Naive B cell (primary cell): ENCODE results near the gene DIPK1C. TPM values are rescaled to one million over a fixed set of nuclear protein-coding genes. Genes with fewer than 3 reads are reported as not detected.
A peak's percentile ranks its signal among the peaks of the same experiment; 100 is the strongest.

Experiments used
- ATAC-seq, 2 donors: fragments of 150-1000 bp; cut with Tn5 transposase; 2 replicates each; pipeline ENCODE4 v1.10.0; 2021; ENCODE audit warnings: low read depth in 2 of 2, mild to moderate bottlenecking in 2 of 2, moderate library complexity in 2 of 2
- DNase-seq: peaks from one replicate; pipeline ENCODE4 v3.0.0; 2022
- H3K27ac Mint-ChIP-seq, 6 donors: one replicate each; pipeline ENCODE4 v1.8.0; 2020 to 2022; ENCODE audit warnings: mild to moderate bottlenecking in 6 of 6, mixed read lengths in 6 of 6, moderate library complexity in 5 of 6, inconsistent platforms in 2 of 6
- H3K27me3 Mint-ChIP-seq, 3 donors: one replicate each; pipeline ENCODE4 v1.8.0; 2021 to 2022; ENCODE audit warnings: mixed read lengths in 3 of 3, mild to moderate bottlenecking in 1 of 3
- H3K36me3 Mint-ChIP-seq, 2 donors: one replicate each; pipeline ENCODE4 v1.8.0; 2020 to 2022; ENCODE audit warnings: mixed read lengths in 2 of 2, inconsistent platforms in 1 of 2, mild to moderate bottlenecking in 1 of 2
- H3K4me1 Mint-ChIP-seq, 3 donors: one replicate each; pipeline ENCODE4 v1.8.0; 2020 to 2022; ENCODE audit warnings: mixed read lengths in 3 of 3, inconsistent platforms in 1 of 3, mild to moderate bottlenecking in 1 of 3, moderate library complexity in 1 of 3
- H3K4me3 Mint-ChIP-seq, 8 donors: one replicate each; pipeline ENCODE4 v1.8.0; 2020 to 2022; ENCODE audit warnings: mild to moderate bottlenecking in 8 of 8, mixed read lengths in 8 of 8, moderate library complexity in 8 of 8, inconsistent platforms in 2 of 8
- H3K9me3 Mint-ChIP-seq, 7 donors: one replicate each; pipeline ENCODE4 v1.8.0; 2020 to 2022; ENCODE audit warnings: mixed read lengths in 7 of 7, mild to moderate bottlenecking in 5 of 7, inconsistent platforms in 2 of 7, moderate library complexity in 1 of 7
- polyA plus RNA-seq, 6 donors: library from polyadenylated mRNA; unstranded; fragments of 300-500 nt; fragmentation: Illumina TruSeq; gene quantifications; one replicate each; pipeline ENCODE4 v1.2.3, GENCODE V29; 2021; ENCODE audit warnings: low read depth in 6 of 6

The DIPK1C gene
- polyA plus RNA-seq, 6 donors from 2014 or later: not detected

- H3K36me3 Mint-ChIP-seq: no peaks in the 10 kb centered on the region
- DNase-seq: no peak
- H3K27me3 Mint-ChIP-seq: no peaks in the 10 kb centered on the region
- no peak for ATAC-seq
- H3K4me1 Mint-ChIP-seq: no peaks in the 10 kb centered on the region
- H3K4me3 Mint-ChIP-seq: no peak overlapping the region
- no peaks in the 10 kb centered on the region for H3K9me3 Mint-ChIP-seq
- H3K27ac Mint-ChIP-seq: no peak overlapping the region
These were observed 20.8 kb downstream of the DIPK1C start for GRCh38 chr18:74436158-74436769.

GRCh38 chr18:74435740-74436139, 21.4 kb downstream of the DIPK1C start:
- H3K9me3 Mint-ChIP-seq: no peaks in the 10 kb centered on the region
- no peak overlapping the region for H3K27ac Mint-ChIP-seq
- H3K36me3 Mint-ChIP-seq: no peaks in the 10 kb centered on the region
- no peaks in the 10 kb centered on the region for H3K4me1 Mint-ChIP-seq
- no peak overlapping the region for H3K4me3 Mint-ChIP-seq
- no peak for ATAC-seq
- no peaks in the 10 kb centered on the region for H3K27me3 Mint-ChIP-seq
- DNase-seq: no peak

- no peaks in the 10 kb centered on the region for H3K36me3 Mint-ChIP-seq
- no peaks in the 10 kb centered on the region for H3K4me1 Mint-ChIP-seq
- H3K9me3 Mint-ChIP-seq: no peaks in the 10 kb centered on the region
- H3K27ac Mint-ChIP-seq: no peak overlapping the region
- ATAC-seq (no peak), DNase-seq (no peak)
- H3K27me3 Mint-ChIP-seq: no peaks in the 10 kb centered on the region
- H3K4me3 Mint-ChIP-seq: no peak overlapping the region
These were observed 22.6 kb downstream of the DIPK1C start for GRCh38 chr18:74434466-74434865.

GRCh38 chr18:74430806-74431571, 26.1 kb downstream of the DIPK1C start:
- H3K4me3 Mint-ChIP-seq: no peak overlapping the region
- no peaks in the 10 kb centered on the region for H3K4me1 Mint-ChIP-seq
- H3K36me3 Mint-ChIP-seq: peaks cover 0 to 5% of the 10 kb centered on the region in 2 donors
- H3K27me3 Mint-ChIP-seq: peaks cover 0 to 8% (median 4%) of the 10 kb centered on the region in 3 donors
- H3K27ac Mint-ChIP-seq: no peak overlapping the region
- ATAC-seq (no peak), DNase-seq (no peak)
- peaks cover 0 to 4% (median 0%) of the 10 kb centered on the region in 7 donors for H3K9me3 Mint-ChIP-seq

- H3K36me3 Mint-ChIP-seq: peaks cover 0 to 7% of the 10 kb centered on the region in 2 donors
- H3K27ac Mint-ChIP-seq: no peak overlapping the region
- ATAC-seq: no peak
These were observed 26.9 kb downstream of the DIPK1C start for GRCh38 chr18:74430231-74430630.

GRCh38 chr18:74429096-74429495, 28.0 kb downstream of the DIPK1C start:
- H3K4me3 Mint-ChIP-seq: no peak overlapping the region
- H3K36me3 Mint-ChIP-seq: peaks cover 0 to 7% of the 10 kb centered on the region in 2 donors
- H3K27ac Mint-ChIP-seq: no peak overlapping the region
- peaks cover 0 to 6% (median 2%) of the 10 kb centered on the region in 7 donors for H3K9me3 Mint-ChIP-seq
- peaks cover 0 to 8% (median 4%) of the 10 kb centered on the region in 3 donors for H3K27me3 Mint-ChIP-seq
- ATAC-seq (no peak), DNase-seq (no peak)
- H3K4me1 Mint-ChIP-seq: no peaks in the 10 kb centered on the region

More at GRCh38 chr18:74430231-74430630, 26.9 kb downstream of the DIPK1C start:
- DNase-seq: no peak
- Mint-ChIP-seq H3K9me3 (peaks cover 0 to 4% (median 2%) of the 10 kb centered on the region in 7 donors), H3K4me1 (no peaks in the 10 kb centered on the region), H3K27me3 (peaks cover 0 to 8% (median 4%) of the 10 kb centered on the region in 3 donors), H3K4me3 (no peak overlapping the region)

GRCh38 chr18:74427442-74428112, 29.5 kb downstream of the DIPK1C start:
- peak overlapping the region in 1 of 6 donors; percentile 4 for H3K27ac Mint-ChIP-seq
- H3K4me3 Mint-ChIP-seq: peak overlapping the region in 1 of 8 donors; percentile 61
- no peaks in the 10 kb centered on the region for H3K4me1 Mint-ChIP-seq
- ATAC-seq (no peak), DNase-seq (no peak)
- H3K36me3 Mint-ChIP-seq: peaks cover 0 to 7% of the 10 kb centered on the region in 2 donors
- H3K27me3 Mint-ChIP-seq: peaks cover 0 to 8% (median 4%) of the 10 kb centered on the region in 3 donors
- H3K9me3 Mint-ChIP-seq: peaks cover 0 to 6% (median 2%) of the 10 kb centered on the region in 7 donors

- Mint-ChIP-seq H3K27me3 (peaks cover 0 to 8% (median 4%) of the 10 kb centered on the region in 3 donors), H3K4me3 (no peak overlapping the region), H3K9me3 (peaks cover 0 to 6% (median 2%) of the 10 kb centered on the region in 7 donors), H3K4me1 (no peaks in the 10 kb centered on the region), H3K36me3 (peaks cover 0 to 7% of the 10 kb centered on the region in 2 donors), H3K27ac (peak overlapping the region in 2 of 6 donors; percentile 21 to 79)
- DNase-seq (no peak), ATAC-seq (no peak)
These were observed 31.2 kb downstream of the DIPK1C start for GRCh38 chr18:74425876-74426275.

GRCh38 chr18:74425161-74425560, 31.9 kb downstream of the DIPK1C start:
- DNase-seq: no peak
- Mint-ChIP-seq H3K9me3 (peaks cover 0 to 6% (median 2%) of the 10 kb centered on the region in 7 donors), H3K4me1 (no peaks in the 10 kb centered on the region), H3K27ac (no peak overlapping the region), H3K4me3 (no peak overlapping the region), H3K36me3 (peaks cover 0 to 7% of the 10 kb centered on the region in 2 donors), H3K27me3 (peaks cover 0 to 8% (median 4%) of the 10 kb centered on the region in 3 donors)
- ATAC-seq: no peak

- H3K36me3 Mint-ChIP-seq: peaks cover 0 to 7% of the 10 kb centered on the region in 2 donors
- DNase-seq: no peak
These were observed 34.6 kb downstream of the DIPK1C start for GRCh38 chr18:74422541-74422940.

GRCh38 chr18:74420926-74421325, 36.2 kb downstream of the DIPK1C start:
- Mint-ChIP-seq H3K4me3 (no peak overlapping the region), H3K4me1 (peaks cover 0 to 4% (median 0%) of the 10 kb centered on the region in 3 donors), H3K36me3 (peaks cover 0 to 1% of the 10 kb centered on the region in 2 donors), H3K27ac (no peak overlapping the region), H3K27me3 (peaks cover 4 to 7% (median 4%) of the 10 kb centered on the region in 3 donors), H3K9me3 (peaks cover 0 to 3% (median 0%) of the 10 kb centered on the region in 7 donors)
- ATAC-seq (no peak), DNase-seq (no peak)

More at GRCh38 chr18:74422541-74422940, 34.6 kb downstream of the DIPK1C start:
- H3K27ac Mint-ChIP-seq: peak overlapping the region in 1 of 6 donors; percentile 44
- peaks cover 0 to 4% (median 0%) of the 10 kb centered on the region in 3 donors for H3K4me1 Mint-ChIP-seq
- no peak overlapping the region for H3K4me3 Mint-ChIP-seq
- peaks cover 4 to 13% (median 4%) of the 10 kb centered on the region in 3 donors for H3K27me3 Mint-ChIP-seq
- H3K9me3 Mint-ChIP-seq: peaks cover 0 to 6% (median 2%) of the 10 kb centered on the region in 7 donors
- no peak for ATAC-seq

GRCh38 chr18:74420481-74420880, 36.6 kb downstream of the DIPK1C start:
- DNase-seq (no peak), ATAC-seq (no peak)
- Mint-ChIP-seq H3K36me3 (no peaks in the 10 kb centered on the region), H3K4me1 (peaks cover 0 to 4% (median 0%) of the 10 kb centered on the region in 3 donors), H3K27me3 (peaks cover 4 to 7% (median 4%) of the 10 kb centered on the region in 3 donors), H3K27ac (no peak overlapping the region), H3K4me3 (no peak overlapping the region), H3K9me3 (peaks cover 0 to 2% (median 0%) of the 10 kb centered on the region in 7 donors)

GRCh38 chr18:74419761-74420160, 37.3 kb downstream of the DIPK1C start:
- ATAC-seq (no peak), DNase-seq (no peak)
- peak overlapping the region in 1 of 6 donors; percentile 24 for H3K27ac Mint-ChIP-seq
- peaks cover 0 to 4% (median 0%) of the 10 kb centered on the region in 3 donors for H3K4me1 Mint-ChIP-seq
- H3K27me3 Mint-ChIP-seq: peaks cover 4 to 7% (median 4%) of the 10 kb centered on the region in 3 donors
- H3K36me3 Mint-ChIP-seq: no peaks in the 10 kb centered on the region
- H3K9me3 Mint-ChIP-seq: peaks cover 0 to 2% (median 0%) of the 10 kb centered on the region in 7 donors
- H3K4me3 Mint-ChIP-seq: no peak overlapping the region
